ENCODE results near the gene ITPK1.

Gene ITPK1

DNA sequence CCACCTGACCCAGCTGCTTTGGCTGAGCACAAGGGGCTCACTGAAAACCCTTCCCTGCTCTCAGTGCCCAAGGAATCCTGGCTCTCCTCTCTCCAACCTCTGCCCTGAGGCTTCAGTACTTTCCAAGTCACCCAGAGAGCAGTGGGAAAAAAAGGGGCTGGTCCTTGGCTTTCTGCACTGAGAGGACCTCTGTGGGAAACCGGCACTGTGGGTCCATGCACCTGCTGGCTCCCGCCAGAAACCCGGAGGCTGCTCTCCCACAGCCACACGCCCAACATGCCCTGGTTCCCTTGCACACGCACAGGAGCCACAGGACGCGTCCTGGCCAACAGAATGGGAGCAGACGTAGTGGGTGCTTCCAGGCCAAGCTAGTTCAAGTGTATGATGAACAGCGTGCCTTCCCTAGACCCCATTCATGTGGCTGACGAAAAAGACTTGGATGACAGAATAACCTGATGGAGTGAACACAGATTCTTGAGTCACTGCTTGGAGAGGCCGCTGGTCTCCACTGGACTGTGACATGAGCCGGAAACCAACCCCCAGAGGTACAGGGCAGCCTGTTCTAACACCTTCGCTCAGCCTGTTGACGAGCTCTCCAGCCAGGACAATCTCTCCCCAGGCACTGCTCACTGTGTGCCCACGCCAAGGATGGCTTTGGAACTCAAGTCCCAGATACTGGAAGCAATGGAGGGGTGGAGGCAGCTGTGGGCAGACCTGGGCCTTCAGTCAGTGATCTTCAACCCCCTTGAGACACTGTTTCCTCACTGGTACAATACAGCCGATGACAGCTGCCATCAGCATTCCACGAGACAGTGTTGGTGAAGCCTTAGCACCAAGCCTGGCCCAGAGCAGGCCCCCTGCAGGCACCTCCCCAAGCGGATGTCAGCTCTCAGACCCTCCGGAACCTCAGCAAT, 87.7 kb downstream of the ITPK1 start:
- no peak overlapping the region for H3K4ac ChIP-seq (ENCODE audit: low read depth, low read length)
- H3K56ac ChIP-seq (ENCODE audit: low read length), result no peak overlapping the region
- no peak overlapping the region for H2BK15ac ChIP-seq (replicated peaks; ENCODE audit: low read depth)
- no peaks in the 10 kb centered on the region for H3K27me3 ChIP-seq (ENCODE audit: insufficient read depth, low read length, poor library complexity)
- no peaks in the 10 kb centered on the region for H3K79me2 ChIP-seq (ENCODE audit: control insufficient read depth, insufficient read depth, low read length)
- no CpG with 5 or more reads among the region's 19 CpGs for WGBS (ENCODE audit: extremely low coverage, insufficient coverage, low lambda C conversion rate)
- H4K5ac ChIP-seq (ENCODE audit: low read length), result no peak overlapping the region
- H3K18ac ChIP-seq (ENCODE audit: low read length), result no peak overlapping the region
- no peaks in the 10 kb centered on the region for H3K4me1 ChIP-seq (ENCODE audit: control insufficient read depth, low read depth, low read length)
- H3K4me2 ChIP-seq (ENCODE audit: low read length), result no peak overlapping the region
- no peak for DNase-seq
- H3K9ac ChIP-seq (ENCODE audit: low read length), result no peak overlapping the region
- no peak overlapping the region for H4K8ac ChIP-seq (ENCODE audit: low read depth, low read length)
- H2AK5ac ChIP-seq (ENCODE audit: low read length), result no peak overlapping the region
- no peaks in the 10 kb centered on the region for H3K79me1 ChIP-seq (ENCODE audit: low read length)
- H3K27ac ChIP-seq (ENCODE audit: low read depth, low read length), result no peak overlapping the region
- no peaks in the 10 kb centered on the region for H3K36me3 ChIP-seq (ENCODE audit: control insufficient read depth, insufficient read depth, low read length)
- H2BK5ac ChIP-seq (ENCODE audit: low read length), result no peak overlapping the region
- no peak overlapping the region for H3K23ac ChIP-seq (ENCODE audit: low read length)
- H3K4me3 ChIP-seq (ENCODE audit: low read length), result no peak overlapping the region
- no peak overlapping the region for H2BK120ac ChIP-seq (ENCODE audit: low read depth, low read length)

DNA sequence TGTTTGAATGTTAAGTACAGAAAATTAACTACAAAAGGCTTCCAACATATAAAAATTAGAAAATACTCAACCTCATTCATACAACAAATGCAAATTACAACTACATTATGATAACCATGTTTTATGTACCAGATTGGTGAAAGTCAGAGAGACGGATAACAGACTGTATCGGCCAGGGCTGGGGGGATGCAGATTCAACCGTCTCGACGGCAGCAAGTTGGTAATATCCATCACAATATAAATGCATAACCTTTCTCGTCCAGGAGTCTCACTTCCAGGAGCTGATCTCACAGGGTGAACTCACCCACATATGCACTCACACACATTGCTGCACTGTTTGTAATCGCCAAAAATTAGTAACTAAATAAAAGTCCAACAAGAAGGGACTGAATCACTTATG, 89.4 kb downstream of the ITPK1 start:
- H3K23ac ChIP-seq (ENCODE audit: low read length), result no peak overlapping the region
- H3K4ac ChIP-seq (ENCODE audit: low read depth, low read length), result no peak overlapping the region
- no peak overlapping the region for H2BK5ac ChIP-seq (ENCODE audit: low read length)
- H3K56ac ChIP-seq (ENCODE audit: low read length), result no peak overlapping the region
- no peak overlapping the region for H3K27ac ChIP-seq (ENCODE audit: low read depth, low read length)
- H3K36me3 ChIP-seq (ENCODE audit: control insufficient read depth, insufficient read depth, low read length), result no peaks in the 10 kb centered on the region
- no peak overlapping the region for H3K4me2 ChIP-seq (ENCODE audit: low read length)
- H2BK15ac ChIP-seq (replicated peaks; ENCODE audit: low read depth), result no peak overlapping the region
- WGBS (ENCODE audit: extremely low coverage, insufficient coverage, low lambda C conversion rate), result no CpG with 5 or more reads among the region's 7 CpGs
- H3K4me1 ChIP-seq (ENCODE audit: control insufficient read depth, low read depth, low read length), result no peaks in the 10 kb centered on the region
- H3K27me3 ChIP-seq (ENCODE audit: insufficient read depth, low read length, poor library complexity), result no peaks in the 10 kb centered on the region
- H4K5ac ChIP-seq (ENCODE audit: low read length), result no peak overlapping the region
- H4K8ac ChIP-seq (ENCODE audit: low read depth, low read length), result no peak overlapping the region
- no peak for DNase-seq
- no peak overlapping the region for H2AK5ac ChIP-seq (ENCODE audit: low read length)
- H3K79me1 ChIP-seq (ENCODE audit: low read length), result no peaks in the 10 kb centered on the region
- no peak overlapping the region for H3K9ac ChIP-seq (ENCODE audit: low read length)
- no peak overlapping the region for H3K18ac ChIP-seq (ENCODE audit: low read length)
- H3K79me2 ChIP-seq (ENCODE audit: control insufficient read depth, insufficient read depth, low read length), result no peaks in the 10 kb centered on the region
- no peak overlapping the region for H2BK120ac ChIP-seq (ENCODE audit: low read depth, low read length)
- no peak overlapping the region for H3K4me3 ChIP-seq (ENCODE audit: low read length)

DNA sequence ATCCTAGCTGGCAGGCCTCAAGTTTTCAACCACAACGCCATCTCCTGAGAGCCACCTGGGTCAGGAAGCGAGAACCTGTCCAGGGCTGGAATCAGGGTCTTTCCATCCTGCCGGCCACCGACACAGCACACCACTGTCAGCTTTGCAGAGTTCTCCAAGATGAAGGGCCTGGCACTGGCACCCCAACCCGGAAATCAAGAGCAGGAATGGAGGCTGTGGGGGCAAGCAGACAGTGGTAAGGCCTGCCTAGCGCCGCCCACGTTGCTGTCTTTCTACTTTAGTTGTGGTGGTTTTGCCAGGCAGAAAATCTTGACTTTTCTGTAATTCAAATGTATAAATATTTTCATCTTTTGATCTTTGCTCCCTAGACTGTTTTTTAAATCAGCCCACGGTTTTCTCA, 90.7 kb downstream of the ITPK1 start:
- Histone ChIP-seq H3K79me2 (ENCODE audit: control insufficient read depth, insufficient read depth, low read length) (no peaks in the 10 kb centered on the region), H3K4me2 (ENCODE audit: low read length) (no peak overlapping the region), H3K4ac (ENCODE audit: low read depth, low read length) (no peak overlapping the region), H3K4me3 (ENCODE audit: low read length) (no peak overlapping the region), H2BK15ac (replicated peaks; ENCODE audit: low read depth) (no peak overlapping the region), H3K56ac (ENCODE audit: low read length) (no peak overlapping the region), H4K8ac (ENCODE audit: low read depth, low read length) (no peak overlapping the region), H3K4me1 (ENCODE audit: control insufficient read depth, low read depth, low read length) (no peaks in the 10 kb centered on the region), H3K23ac (ENCODE audit: low read length) (no peak overlapping the region), H3K27ac (ENCODE audit: low read depth, low read length) (no peak overlapping the region), H2BK120ac (ENCODE audit: low read depth, low read length) (no peak overlapping the region), H3K79me1 (ENCODE audit: low read length) (no peaks in the 10 kb centered on the region), H3K9ac (ENCODE audit: low read length) (no peak overlapping the region), H3K27me3 (ENCODE audit: insufficient read depth, low read length, poor library complexity) (no peaks in the 10 kb centered on the region), H4K5ac (ENCODE audit: low read length) (no peak overlapping the region), H2BK5ac (ENCODE audit: low read length) (no peak overlapping the region), H3K18ac (ENCODE audit: low read length) (no peak overlapping the region), H3K36me3 (ENCODE audit: control insufficient read depth, insufficient read depth, low read length) (no peaks in the 10 kb centered on the region), H2AK5ac (ENCODE audit: low read length) (no peak overlapping the region)
- no peak for DNase-seq
- WGBS (ENCODE audit: extremely low coverage, insufficient coverage, low lambda C conversion rate), result no CpG with 5 or more reads among the region's 9 CpGs

DNA sequence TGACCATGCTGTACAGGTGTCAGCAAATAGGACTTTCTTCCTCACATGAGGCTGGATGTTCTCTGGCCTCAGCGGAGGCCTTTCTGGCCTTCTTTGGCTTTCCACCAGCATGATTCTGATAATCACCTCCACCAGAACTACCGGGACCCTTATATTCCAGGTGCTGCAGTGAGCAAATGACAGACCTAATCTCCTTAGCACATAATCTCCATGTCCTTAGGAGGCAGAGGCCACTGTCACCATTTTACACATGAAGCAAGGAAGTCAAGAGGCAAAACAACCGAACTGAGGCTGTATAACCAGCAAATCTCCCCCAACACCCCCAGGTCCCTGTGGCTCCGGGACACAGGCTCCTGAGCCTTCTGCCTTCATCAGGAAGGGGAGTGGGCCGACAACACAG, 91.2 kb downstream of the ITPK1 start:
- Histone ChIP-seq H2BK15ac (replicated peaks; ENCODE audit: low read depth) (no peak overlapping the region), H2BK5ac (ENCODE audit: low read length) (no peak overlapping the region), H3K18ac (ENCODE audit: low read length) (no peak overlapping the region), H2AK5ac (ENCODE audit: low read length) (no peak overlapping the region), H4K5ac (ENCODE audit: low read length) (no peak overlapping the region), H3K4ac (ENCODE audit: low read depth, low read length) (no peak overlapping the region), H2BK120ac (ENCODE audit: low read depth, low read length) (no peak overlapping the region), H3K56ac (ENCODE audit: low read length) (no peak overlapping the region), H3K79me1 (ENCODE audit: low read length) (no peaks in the 10 kb centered on the region), H3K23ac (ENCODE audit: low read length) (no peak overlapping the region), H3K36me3 (ENCODE audit: control insufficient read depth, insufficient read depth, low read length) (no peaks in the 10 kb centered on the region), H3K4me1 (ENCODE audit: control insufficient read depth, low read depth, low read length) (no peaks in the 10 kb centered on the region), H3K27ac (ENCODE audit: low read depth, low read length) (no peak overlapping the region), H3K4me2 (ENCODE audit: low read length) (no peak overlapping the region), H4K8ac (ENCODE audit: low read depth, low read length) (no peak overlapping the region), H3K4me3 (ENCODE audit: low read length) (no peak overlapping the region), H3K79me2 (ENCODE audit: control insufficient read depth, insufficient read depth, low read length) (no peaks in the 10 kb centered on the region), H3K9ac (ENCODE audit: low read length) (no peak overlapping the region), H3K27me3 (ENCODE audit: insufficient read depth, low read length, poor library complexity) (no peaks in the 10 kb centered on the region)
- WGBS (ENCODE audit: extremely low coverage, insufficient coverage, low lambda C conversion rate), result no CpG with 5 or more reads among the region's 5 CpGs
- no peak for DNase-seq

DNA sequence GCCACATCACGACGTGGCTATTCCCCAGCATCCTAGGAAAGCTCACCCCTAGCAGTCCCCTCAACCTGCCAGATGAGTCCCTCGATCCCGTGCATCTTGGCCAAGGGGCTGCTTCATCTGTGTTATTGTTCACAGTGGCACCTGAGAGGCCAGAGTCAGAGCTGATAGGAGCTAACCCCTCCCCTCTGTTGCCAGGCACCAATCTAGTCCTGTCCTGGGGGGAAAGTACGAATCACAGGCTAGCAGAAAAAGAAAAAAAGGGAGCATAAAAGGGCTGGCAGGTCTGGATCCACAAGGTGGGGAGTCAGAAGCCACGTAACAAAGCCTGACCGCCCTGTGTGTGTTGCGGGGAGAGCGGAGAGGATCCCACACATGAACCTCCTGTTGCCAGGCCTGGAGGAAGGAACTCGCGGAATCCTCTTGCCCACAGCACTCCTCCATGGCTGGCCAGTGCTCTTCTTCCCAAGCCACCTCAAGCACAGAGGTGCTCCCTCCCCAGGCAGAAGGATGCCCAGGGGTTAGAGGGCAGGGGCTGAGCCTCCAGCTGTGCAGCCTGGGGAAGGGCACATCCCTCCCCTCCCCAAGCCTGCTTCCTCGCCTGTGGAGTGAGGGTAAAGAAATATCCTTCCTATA, 91.8 kb downstream of the ITPK1 start:
- no peak overlapping the region for H2AK5ac ChIP-seq (ENCODE audit: low read length)
- no peak overlapping the region for H3K27ac ChIP-seq (ENCODE audit: low read depth, low read length)
- H3K4me3 ChIP-seq (ENCODE audit: low read length), result no peak overlapping the region
- no peaks in the 10 kb centered on the region for H3K4me1 ChIP-seq (ENCODE audit: control insufficient read depth, low read depth, low read length)
- no peaks in the 10 kb centered on the region for H3K36me3 ChIP-seq (ENCODE audit: control insufficient read depth, insufficient read depth, low read length)
- no peak overlapping the region for H3K23ac ChIP-seq (ENCODE audit: low read length)
- no peaks in the 10 kb centered on the region for H3K79me2 ChIP-seq (ENCODE audit: control insufficient read depth, insufficient read depth, low read length)
- H4K8ac ChIP-seq (ENCODE audit: low read depth, low read length), result no peak overlapping the region
- DNase-seq, result no peak
- no peak overlapping the region for H4K5ac ChIP-seq (ENCODE audit: low read length)
- H3K18ac ChIP-seq (ENCODE audit: low read length), result no peak overlapping the region
- no CpG with 5 or more reads among the region's 12 CpGs for WGBS (ENCODE audit: extremely low coverage, insufficient coverage, low lambda C conversion rate)
- H2BK120ac ChIP-seq (ENCODE audit: low read depth, low read length), result no peak overlapping the region
- no peak overlapping the region for H2BK5ac ChIP-seq (ENCODE audit: low read length)
- no peaks in the 10 kb centered on the region for H3K79me1 ChIP-seq (ENCODE audit: low read length)
- no peak overlapping the region for H3K4ac ChIP-seq (ENCODE audit: low read depth, low read length)
- H2BK15ac ChIP-seq (replicated peaks; ENCODE audit: low read depth), result no peak overlapping the region
- H3K9ac ChIP-seq (ENCODE audit: low read length), result no peak overlapping the region
- H3K4me2 ChIP-seq (ENCODE audit: low read length), result no peak overlapping the region
- H3K56ac ChIP-seq (ENCODE audit: low read length), result no peak overlapping the region
- H3K27me3 ChIP-seq (ENCODE audit: insufficient read depth, low read length, poor library complexity), result no peaks in the 10 kb centered on the region
